HG03060 (cell line): ENCODE results near the gene BTBD6.
"Not testable (repeated sequence)": the region's sequence is repeated elsewhere in the genome, so short reads cannot be mapped to it uniquely, and the experiment has no call there.

Experiments
- ATAC-seq: cut with Tn5 transposase; IDR thresholded peaks from one replicate; pipeline ENCODE4 v1.9.1; 2021; ENCODE audit warnings: low read depth, moderate number of reproducible peaks; ENCODE audit not compliant: unreplicated experiment

BTBD6 gene

GRCh38 chr14:105261781-105262180 is 13.4 kb downstream of the BTBD6 start:
- no peak for ATAC-seq

- no peak for ATAC-seq
Measured at GRCh38 chr14:105267820-105268548, 19.7 kb downstream of the BTBD6 start.

GRCh38 chr14:105268736-105269354 is 20.5 kb downstream of the BTBD6 start:
- ATAC-seq = no peak

- no peak for ATAC-seq
Measured at GRCh38 chr14:105269405-105269804, 21.1 kb downstream of the BTBD6 start.

GRCh38 chr14:105271224-105271890 is 23.0 kb downstream of the BTBD6 start:
- no peak for ATAC-seq

GRCh38 chr14:105272623-105273022 is 24.3 kb downstream of the BTBD6 start:
- no peak for ATAC-seq

- ATAC-seq = no peak
Measured at GRCh38 chr14:105273062-105273461, 24.7 kb downstream of the BTBD6 start.

GRCh38 chr14:105274637-105275036 is 26.3 kb downstream of the BTBD6 start:
- no peak for ATAC-seq

- ATAC-seq = no peak
Measured at GRCh38 chr14:105275267-105275946, 27.1 kb downstream of the BTBD6 start.

- not testable (repeated sequence) for ATAC-seq
Measured at GRCh38 chr14:105277448-105277847, 29.1 kb downstream of the BTBD6 start.

GRCh38 chr14:105279642-105280361 is 31.5 kb downstream of the BTBD6 start:
- ATAC-seq = no peak

- ATAC-seq = no peak
Measured at GRCh38 chr14:105280525-105280924, 32.2 kb downstream of the BTBD6 start.

- no peak for ATAC-seq
Measured at GRCh38 chr14:105281371-105282097, 33.2 kb downstream of the BTBD6 start.

- no peak for ATAC-seq
Measured at GRCh38 chr14:105282098-105282725, 33.9 kb downstream of the BTBD6 start.

- ATAC-seq = no peak
Measured at GRCh38 chr14:105283028-105283427, 34.7 kb downstream of the BTBD6 start.

- no peak for ATAC-seq
Measured at GRCh38 chr14:105283899-105284298, 35.6 kb downstream of the BTBD6 start.

GRCh38 chr14:105285174-105285573 is 36.8 kb downstream of the BTBD6 start:
- no peak for ATAC-seq

- ATAC-seq = no peak
Measured at GRCh38 chr14:105286759-105287144, 38.4 kb downstream of the BTBD6 start.
